ENCODE measurements around the gene DAPK2.

DAPK2 gene

GRCh38 chr15:63923993-63924950 lies 122.0 kb downstream of the DAPK2 start:
- H3K27ac ChIP-seq = no peak overlapping the region
- TF ChIP-seq CTCF (IDR thresholded peaks at IDR 0.05) (no peak), ZFX (IDR thresholded peaks at IDR 0.05; ENCODE audit: borderline replicate concordance) (no peak)

DNA sequence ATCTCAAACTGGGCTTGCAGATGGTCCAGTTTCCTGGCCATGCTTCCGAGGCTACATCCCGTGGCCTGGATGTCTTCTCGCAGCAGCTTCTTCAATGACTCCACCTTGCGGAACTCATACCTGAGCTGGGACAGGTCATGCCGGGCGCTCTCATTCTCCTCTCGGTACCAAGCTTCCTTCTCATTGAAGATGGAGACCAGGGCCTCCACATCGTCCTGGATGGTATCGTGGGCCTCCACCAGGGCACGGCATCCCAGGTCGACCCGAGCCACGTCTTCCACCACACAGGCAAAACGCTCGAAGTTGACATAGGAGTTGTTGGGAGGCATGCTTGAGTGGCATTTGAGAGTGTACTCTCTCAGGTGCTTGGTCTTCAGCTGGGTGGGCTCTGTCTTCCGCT lies 123.4 kb downstream of the DAPK2 start:
- TF ChIP-seq ZFX (IDR thresholded peaks at IDR 0.05; ENCODE audit: borderline replicate concordance) (no peak), CTCF (IDR thresholded peaks at IDR 0.05) (no peak)
- no peak overlapping the region for H3K27ac ChIP-seq

DNA sequence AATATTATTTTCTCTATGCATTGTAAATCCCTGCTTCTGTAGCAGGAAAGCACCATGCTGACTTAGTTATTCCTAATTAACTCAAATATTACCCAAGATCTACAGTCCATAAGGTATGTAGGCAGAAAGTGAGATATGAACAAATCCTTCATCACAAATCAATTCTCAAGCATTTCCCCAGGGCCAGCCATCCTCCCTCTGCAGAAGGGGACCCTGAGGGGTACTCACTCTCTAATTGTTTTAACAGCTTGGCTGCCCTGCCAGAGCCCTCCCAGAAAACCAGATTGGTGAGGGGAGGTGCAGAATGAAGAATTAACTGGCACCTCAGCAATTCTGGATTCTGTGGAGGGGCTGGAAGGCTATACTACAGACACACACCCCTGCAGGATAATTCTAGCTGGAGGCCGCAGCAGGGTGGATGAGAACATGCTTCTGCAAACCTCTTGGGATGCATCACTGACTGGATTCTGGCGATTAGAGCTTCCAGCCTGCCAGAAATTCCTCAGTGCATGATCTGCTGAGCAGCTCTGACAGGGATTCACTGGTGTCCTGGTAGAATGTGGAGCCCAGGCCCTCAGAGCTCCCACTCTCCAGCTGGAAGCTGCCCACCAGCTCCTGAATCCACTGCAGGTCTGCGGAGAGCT lies 123.9 kb downstream of the DAPK2 start:
- TF ChIP-seq CTCF (IDR thresholded peaks at IDR 0.05) (no peak), ZFX (IDR thresholded peaks at IDR 0.05; ENCODE audit: borderline replicate concordance) (no peak)
- no peak overlapping the region for H3K27ac ChIP-seq

GRCh38 chr15:63920504-63921175 lies 125.6 kb downstream of the DAPK2 start:
- H3K27ac ChIP-seq = no peak overlapping the region
- TF ChIP-seq ZFX (IDR thresholded peaks at IDR 0.05; ENCODE audit: borderline replicate concordance) (no peak), CTCF (IDR thresholded peaks at IDR 0.05) (no peak)

DNA sequence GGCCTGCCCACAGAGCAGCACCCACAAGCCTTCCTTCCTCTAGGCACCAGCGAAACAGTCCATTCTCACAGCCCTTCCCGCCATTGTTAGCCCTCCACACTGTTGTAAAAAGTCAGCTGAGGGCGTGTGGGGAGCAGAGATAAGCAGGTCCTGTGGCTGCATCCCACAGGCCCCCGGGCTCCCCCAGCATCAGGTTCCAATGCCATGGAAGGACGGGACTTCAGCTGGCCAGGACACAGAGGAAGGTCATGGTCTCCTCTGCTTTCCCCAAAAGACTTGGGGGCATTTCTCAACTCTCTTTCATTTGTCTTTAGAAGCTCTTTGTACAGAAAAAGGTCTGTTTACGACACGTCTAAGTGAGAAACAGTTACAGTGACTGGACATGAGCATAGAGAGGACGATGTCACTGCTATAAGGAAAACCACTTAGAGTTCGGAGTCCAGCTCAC lies 127.4 kb downstream of the DAPK2 start:
- TF ChIP-seq ZFX (IDR thresholded peaks at IDR 0.05; ENCODE audit: borderline replicate concordance) (no peak), CTCF (IDR thresholded peaks at IDR 0.05) (no peak)
- no peak overlapping the region for H3K27ac ChIP-seq

- TF ChIP-seq ZFX (IDR thresholded peaks at IDR 0.05; ENCODE audit: borderline replicate concordance) = no peak
- TF ChIP-seq CTCF (IDR thresholded peaks at IDR 0.05) = no peak
- H3K27ac ChIP-seq = no peak overlapping the region
Measured at GRCh38 chr15:63918317-63918672, 128.0 kb downstream of the DAPK2 start.

Measured in 22Rv1 (cell line).